Activated CD4-positive, alpha-beta T cell treated with anti-CD3 and anti-CD28 coated beads, Interleukin-2, Interleukin-4, amounts not matched to agents 100 ng/mL and 50 ng/mL, durations not matched to agents 16 hours and 8 hours (primary cell): Measurements from ENCODE around the gene PHACTR3.

Experiments used
- DNase-seq: peaks from one replicate; pipeline ENCODE4 v3.0.0-alpha.2; 2020; ENCODE audit warnings: low spot score

The PHACTR3 gene

GRCh38 chr20:59574308-59574707, 30.0 kb upstream of the PHACTR3 start:
- no peak for DNase-seq

DNA sequence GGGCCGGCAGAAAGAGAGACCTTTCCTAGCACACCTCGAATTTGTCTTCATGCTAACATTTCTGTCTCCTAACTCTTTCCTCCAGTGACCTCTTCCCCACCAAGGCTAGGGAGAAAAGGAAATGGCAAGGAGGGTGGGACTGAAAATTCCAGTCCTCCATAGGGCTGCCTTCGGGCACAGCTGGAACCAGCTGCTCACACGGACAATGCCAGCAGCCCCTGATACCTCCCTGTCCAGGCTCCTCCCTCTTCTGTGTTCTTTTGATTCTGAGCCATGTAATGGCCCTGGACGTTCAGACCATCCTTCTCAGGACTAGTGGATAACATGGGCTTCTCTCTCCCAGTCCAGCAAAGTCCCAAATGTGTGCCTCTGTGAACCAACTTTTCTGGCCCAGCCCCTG, 29.1 kb upstream of the PHACTR3 start:
- DNase-seq, result no peak

DNA sequence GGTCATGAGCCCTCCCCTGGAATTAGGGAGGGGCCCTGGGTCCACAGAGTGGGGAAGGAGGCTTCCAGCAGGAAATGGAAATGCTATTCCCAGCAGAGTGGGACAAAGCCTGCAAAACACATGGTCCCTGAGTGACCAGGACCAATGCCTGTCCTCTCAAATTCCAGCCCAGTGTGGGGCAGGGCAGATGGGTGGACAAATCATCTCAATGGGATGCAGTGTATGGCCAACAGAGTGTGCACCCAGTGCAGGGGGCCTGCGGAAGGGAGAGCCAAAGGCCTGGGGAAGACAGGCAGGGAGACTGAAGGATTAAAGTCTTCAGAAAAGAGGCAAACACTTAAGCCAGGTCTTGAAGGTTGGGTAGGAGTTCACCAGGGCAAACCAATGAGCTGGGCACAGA, 28.7 kb upstream of the PHACTR3 start:
- DNase-seq, result no peak

GRCh38 chr20:59576216-59576953, 28.0 kb upstream of the PHACTR3 start:
- no peak for DNase-seq

- DNase-seq, result no peak
These were observed 27.1 kb upstream of the PHACTR3 start for GRCh38 chr20:59577037-59577808.

GRCh38 chr20:59577809-59578435, 26.4 kb upstream of the PHACTR3 start:
- DNase-seq, result no peak

DNA sequence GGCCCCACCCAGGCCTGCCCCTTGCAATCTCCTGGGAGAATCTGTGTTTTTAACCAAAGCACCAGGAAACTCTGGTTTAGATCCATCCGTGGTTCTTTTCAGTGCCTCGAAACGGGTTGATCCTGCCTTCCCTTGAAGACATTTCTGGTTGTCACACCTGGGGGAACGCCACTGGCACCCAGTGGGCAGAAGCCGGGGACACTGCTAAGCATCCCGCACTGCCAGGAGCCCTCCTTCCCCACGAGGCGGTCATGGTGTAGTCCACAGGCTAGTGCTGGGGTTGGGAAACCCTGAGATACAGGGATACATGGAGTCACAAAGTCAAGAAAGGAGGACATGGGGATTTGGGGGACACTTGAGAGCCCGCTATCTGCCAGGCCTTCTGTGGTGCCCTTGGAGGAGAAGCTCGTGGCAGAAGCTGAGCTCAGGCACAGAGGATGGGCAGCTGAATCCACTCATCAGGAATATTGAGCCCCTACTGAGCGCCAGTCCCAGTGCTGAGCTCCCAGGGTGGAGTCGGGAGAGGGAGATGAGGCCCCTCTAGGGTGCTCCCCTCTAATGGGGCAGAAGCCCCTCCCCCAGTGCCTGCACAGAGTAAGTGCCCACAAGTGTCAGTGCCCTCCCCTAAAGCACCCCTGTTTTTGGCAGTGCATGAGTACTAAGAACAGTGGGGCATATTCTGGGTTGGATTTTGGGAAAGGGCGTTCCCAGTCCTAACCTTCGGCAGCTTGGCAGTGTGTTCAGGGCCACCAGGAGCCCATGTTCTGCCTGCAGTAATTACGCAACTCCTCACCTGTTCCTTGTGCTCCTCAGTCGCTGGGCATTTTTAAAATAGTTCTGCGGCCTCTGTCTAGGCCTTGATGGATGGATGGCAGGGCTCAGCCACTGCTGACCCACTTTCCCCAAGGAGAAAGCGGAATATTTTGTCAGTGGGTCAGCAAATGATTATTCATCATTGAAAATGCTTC, 25.6 kb upstream of the PHACTR3 start:
- DNase-seq, result no peak

DNA sequence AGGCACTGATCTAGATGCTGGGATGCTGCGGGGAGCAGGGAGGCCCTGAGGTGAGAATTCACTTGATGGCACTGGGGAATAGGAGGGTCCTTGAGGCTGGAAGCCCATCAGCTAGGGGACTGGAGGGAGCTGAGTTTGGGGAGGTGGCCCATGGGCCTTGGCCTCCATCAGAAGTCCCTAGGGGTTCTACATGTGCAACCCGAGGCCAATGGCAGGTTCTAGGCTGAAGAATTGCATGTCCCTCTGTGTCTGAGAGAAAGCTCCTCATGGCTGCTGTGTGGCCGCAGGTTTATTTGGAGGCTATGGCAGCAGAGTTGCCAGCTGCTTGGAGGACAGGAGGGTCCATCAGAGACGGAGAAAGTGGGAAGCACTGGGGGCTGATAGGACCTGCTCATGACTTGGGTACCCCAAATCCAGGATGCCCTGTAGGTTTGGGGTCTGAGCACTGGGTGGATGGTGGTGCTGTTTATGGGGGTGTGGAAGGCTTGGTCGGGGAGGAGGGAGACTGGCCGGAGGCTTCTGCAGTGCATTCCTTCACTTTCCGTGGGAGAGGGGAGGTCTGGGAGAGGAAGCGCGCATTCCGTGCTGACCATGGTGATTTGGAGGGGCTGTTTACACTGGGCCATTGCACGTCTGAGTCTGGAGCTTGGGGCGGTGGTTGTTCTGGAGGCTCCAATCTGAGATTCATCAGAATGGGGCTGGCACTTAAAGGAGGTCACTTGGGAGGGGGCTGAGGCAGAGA, 24.8 kb upstream of the PHACTR3 start:
- DNase-seq, result no peak

- DNase-seq, result no peak
These were observed 24.0 kb upstream of the PHACTR3 start for GRCh38 chr20:59580146-59580946.

- no peak for DNase-seq
These were observed 23.3 kb upstream of the PHACTR3 start for GRCh38 chr20:59580991-59581401.

DNA sequence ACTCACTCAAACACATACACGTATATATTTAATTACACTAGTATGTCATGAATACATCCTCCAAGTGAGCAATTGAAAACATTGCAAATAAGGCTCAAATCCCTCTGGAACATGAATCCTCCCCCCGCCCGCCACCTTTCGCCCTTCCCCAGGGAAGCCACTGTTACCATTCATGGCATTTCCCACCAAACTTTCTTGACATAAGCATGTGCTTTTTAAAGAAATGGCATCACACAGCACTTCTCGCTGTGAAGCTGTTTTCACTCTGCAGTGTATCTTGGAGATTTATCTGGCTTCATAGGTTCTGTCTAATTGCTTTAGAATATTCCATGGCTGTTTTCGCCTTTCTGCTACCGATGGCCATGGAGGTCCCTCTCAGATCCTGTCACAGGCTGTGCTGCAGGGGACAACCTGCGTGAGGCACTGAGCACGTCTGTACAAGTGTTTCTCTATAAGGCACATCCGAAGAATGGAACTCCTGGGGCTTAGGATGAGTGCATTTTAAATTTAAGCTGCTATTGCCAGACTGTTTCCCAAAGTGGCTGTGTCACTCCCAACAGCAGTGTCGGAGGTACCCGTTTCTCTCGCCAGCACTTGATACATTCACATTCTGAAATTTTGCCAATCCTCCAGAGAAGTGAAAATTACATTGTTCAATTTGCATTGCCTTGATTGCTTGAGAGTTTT, 22.2 kb upstream of the PHACTR3 start:
- no peak for DNase-seq

DNA sequence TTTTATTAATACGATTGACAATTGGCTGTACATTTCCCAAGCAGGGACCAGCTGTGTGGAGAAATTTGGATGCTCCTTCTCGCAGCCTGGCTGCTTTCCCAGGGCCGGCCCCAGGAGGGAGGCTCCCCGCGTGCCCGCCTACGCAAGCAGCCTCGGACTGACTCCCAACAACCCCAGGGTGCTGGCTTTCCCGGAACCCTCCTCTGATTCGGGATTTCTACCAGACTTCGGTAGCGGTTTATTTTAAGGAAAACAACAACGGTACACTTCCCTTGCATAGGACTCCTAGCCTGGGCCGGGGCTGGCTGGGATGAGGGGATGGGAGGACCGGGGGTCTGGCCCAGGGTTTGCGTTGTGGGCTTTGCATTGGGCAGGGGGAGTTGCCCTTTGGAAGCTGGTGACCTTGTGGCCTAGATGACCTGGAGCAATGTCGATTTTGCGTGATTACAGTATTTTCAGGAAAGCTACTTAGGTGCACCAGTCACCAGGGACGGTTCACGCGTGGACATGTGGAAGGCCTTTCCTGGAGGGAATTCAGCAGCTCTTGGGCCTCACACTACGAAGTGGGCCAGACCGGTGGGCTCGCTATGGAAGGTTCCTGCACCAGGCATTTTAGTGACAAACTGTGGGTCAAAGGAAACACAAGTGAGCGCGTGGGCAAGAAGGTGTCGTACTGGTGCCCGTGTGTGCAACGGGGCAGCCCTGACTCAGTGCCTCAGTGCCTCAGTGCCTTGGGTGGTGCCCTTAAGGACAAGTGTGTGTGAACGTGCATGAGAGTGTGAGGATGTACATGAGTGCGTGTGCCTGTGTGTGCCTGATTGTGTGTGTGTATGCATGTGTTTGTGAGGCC, 20.7 kb upstream of the PHACTR3 start:
- no peak for DNase-seq

- DNase-seq, result no peak
These were observed 19.9 kb upstream of the PHACTR3 start for GRCh38 chr20:59584278-59584925.

GRCh38 chr20:59585714-59586409, 18.5 kb upstream of the PHACTR3 start:
- DNase-seq, result no peak

DNA sequence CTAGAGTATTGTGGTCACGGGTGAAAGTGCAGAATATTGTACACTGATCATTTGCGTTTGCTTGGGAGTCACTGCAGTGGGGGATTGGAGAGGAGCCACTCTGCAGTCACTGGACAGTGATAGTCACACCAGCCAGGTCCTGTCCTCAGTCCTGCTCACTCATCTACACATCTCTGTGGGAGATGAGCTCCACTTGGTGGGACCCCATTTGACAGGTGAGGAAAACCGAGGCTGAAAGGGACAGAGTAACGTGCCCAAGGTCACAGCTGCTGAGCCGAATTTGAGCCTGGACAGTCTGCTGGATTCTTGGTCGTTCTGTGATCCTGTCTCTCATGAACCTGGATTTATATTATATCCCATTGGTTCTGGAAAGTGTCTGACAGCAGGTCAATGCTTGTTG, 17.7 kb upstream of the PHACTR3 start:
- DNase-seq, result no peak

DNA sequence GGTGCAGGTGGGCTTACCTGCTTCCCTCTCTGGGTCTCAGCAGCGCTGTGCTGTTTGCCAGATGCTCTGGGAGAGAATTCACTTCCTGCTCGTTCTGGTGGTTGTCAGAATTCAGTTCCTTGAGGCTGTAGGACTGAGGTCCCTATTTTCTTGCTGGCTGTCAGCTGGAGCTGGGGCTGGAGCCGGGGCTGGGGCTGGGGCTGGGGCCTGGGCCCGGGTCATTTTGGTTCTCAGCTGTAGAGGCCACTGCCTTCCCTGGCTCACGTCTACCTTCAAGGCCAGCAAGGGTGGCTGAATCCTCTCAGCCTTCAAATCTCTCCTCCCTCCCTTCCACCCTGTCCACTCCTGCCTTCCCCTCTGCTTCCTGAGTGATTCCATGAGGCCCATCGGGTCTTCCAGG, 16.8 kb upstream of the PHACTR3 start:
- DNase-seq, result no peak

- DNase-seq, result no peak
These were observed 16.0 kb upstream of the PHACTR3 start for GRCh38 chr20:59588236-59588855.
